Omental fat pad (tissue), 4 donors: ENCODE measurements around the gene SELENOO. TPM values are rescaled to one million over a fixed set of nuclear protein-coding genes. Genes with fewer than 3 reads are reported as not detected.

Experiments used
- ATAC-seq: fragments of 150-250 bp; one replicate; pipeline ENCODE4 v1.9.1; 2016; ENCODE audit warnings: mild to moderate bottlenecking, moderate library complexity; ENCODE audit not compliant: low FRiP score
- DNase-seq: peaks from one replicate; pipeline ENCODE4 v3.0.0-alpha.2; 2019; ENCODE audit warnings: low spot score
- CTCF ChIP-seq, 3 donors: fragments of 450-650 bp; IDR thresholded peaks; one replicate each; pipeline ENCODE4 v1.5.1; 2016 to 2017; ENCODE audit warnings: antibody characterized with exemption in 3 of 3, mild to moderate bottlenecking in 3 of 3, moderate library complexity in 2 of 3
- total RNA-seq, 4 donors: library from RNA; depleted of rRNA; stranded (reverse); fragments of >200 nt; gene quantifications; one replicate each; pipeline ENCODE4 v1.1.0, GENCODE V29; 2016

Gene SELENOO
- total RNA-seq, 4 donors from 2014 or later, result 21.2 to 38.3 (median 31.9) TPM

- DNase-seq (no peak), ATAC-seq (no peak)
- no peak for TF ChIP-seq CTCF (IDR thresholded peaks at IDR 0.05)
These were observed 26.9 kb downstream of the SELENOO start for GRCh38 chr22:50227579-50228215.

- ATAC-seq, result no peak
- TF ChIP-seq CTCF (IDR thresholded peaks at IDR 0.05), result no peak
- DNase-seq, result no peak
These were observed 27.6 kb downstream of the SELENOO start for GRCh38 chr22:50228366-50228765.

- no peak for DNase-seq
- TF ChIP-seq CTCF (IDR thresholded peaks at IDR 0.05), result no peak
- ATAC-seq, result no peak
These were observed 28.6 kb downstream of the SELENOO start for GRCh38 chr22:50229370-50229769.

- DNase-seq, result no peak
- ATAC-seq, result no peak
- no peak for TF ChIP-seq CTCF (IDR thresholded peaks at IDR 0.05)
These were observed 31.8 kb downstream of the SELENOO start for GRCh38 chr22:50232481-50233151.

- no peak for DNase-seq
- no peak for ATAC-seq
- TF ChIP-seq CTCF (IDR thresholded peaks at IDR 0.05), result no peak
These were observed 32.4 kb downstream of the SELENOO start for GRCh38 chr22:50233223-50233622.

- no peak for DNase-seq
- TF ChIP-seq CTCF (IDR thresholded peaks at IDR 0.05), result no peak
- ATAC-seq, result no peak
These were observed 36.1 kb downstream of the SELENOO start for GRCh38 chr22:50236731-50237409.
